ENCODE measurements around the gene UBL4A.

Gene UBL4A

GRCh38 chrX:154508384-154508745 is 21.9 kb upstream of the UBL4A start:
- 93% methylated on average over 10 of the region's 13 CpGs for WGBS (ENCODE audit: insufficient coverage)
- Histone ChIP-seq H3K9me3 (ENCODE audit: control extremely low read depth in 1 of 5, control insufficient read depth in 4 of 5, insufficient read depth in 2 of 5, low read depth in 1 of 5, low read length in 4 of 5) (peaks cover 0 to 13% (median 0%) of the 10 kb centered on the region in 5 experiments), H3K4me3 (ENCODE audit: control insufficient read depth in 1 of 7, extremely low read depth in 1 of 7, insufficient read depth in 4 of 7, low read depth in 2 of 7, low read length in 6 of 7) (no peak overlapping the region), H3K27me3 (replicated peaks in 2 of 5; ENCODE audit: control insufficient read depth in 4 of 5, insufficient read depth in 5 of 5, low read length in 4 of 5) (peaks cover 0 to 14% (median 0%) of the 10 kb centered on the region in 5 experiments), H3K27ac (ENCODE audit: insufficient read depth in 1 of 2, low read depth in 1 of 2, low read length in 2 of 2, poor library complexity in 1 of 2, severe bottlenecking in 2 of 2) (no peak overlapping the region), H3K36me3 (ENCODE audit: control insufficient read depth in 4 of 4, insufficient read depth in 4 of 4, low read length in 3 of 4) (peaks cover 0 to 41% (median 9%) of the 10 kb centered on the region in 4 experiments), H3K4me1 (ENCODE audit: control extremely low read depth in 1 of 4, control insufficient read depth in 4 of 4, insufficient read depth in 4 of 4, low read length in 3 of 4) (peaks cover 0 to 18% (median 3%) of the 10 kb centered on the region in 4 experiments)
- ChIA-PET POLR2A (no interaction called here), CTCF (interaction anchor here (1.4 kb wide), 1 partner anchor 18 kb away, joined by 4 read pairs; no protein-coding TSS in a partner anchor)
- no peak for DNase-seq

GRCh38 chrX:154507673-154508383 is 21.4 kb upstream of the UBL4A start:
- no peak overlapping the region for H3K27ac ChIP-seq (ENCODE audit: insufficient read depth in 1 of 2, low read depth in 1 of 2, low read length in 2 of 2, poor library complexity in 1 of 2, severe bottlenecking in 2 of 2)
- H3K27me3 ChIP-seq (replicated peaks in 2 of 5; ENCODE audit: control insufficient read depth in 4 of 5, insufficient read depth in 5 of 5, low read length in 4 of 5) = peaks cover 0 to 14% (median 0%) of the 10 kb centered on the region in 5 experiments
- peaks cover 0 to 41% (median 9%) of the 10 kb centered on the region in 4 experiments for H3K36me3 ChIP-seq (ENCODE audit: control insufficient read depth in 4 of 4, insufficient read depth in 4 of 4, low read length in 3 of 4)
- CTCF ChIA-PET = interaction anchor here (0.8 to 1.4 kb wide), 2 partner anchors 19 kb away, joined by 4 read pairs; no protein-coding TSS in a partner anchor
- POLR2A ChIA-PET = no interaction called here
- H3K4me1 ChIP-seq (ENCODE audit: control extremely low read depth in 1 of 4, control insufficient read depth in 4 of 4, insufficient read depth in 4 of 4, low read length in 3 of 4) = peaks cover 0 to 16% (median 3%) of the 10 kb centered on the region in 4 experiments
- DNase-seq = no peak
- WGBS (ENCODE audit: insufficient coverage) = 91% methylated on average over 23 of the region's 24 CpGs
- H3K4me3 ChIP-seq (ENCODE audit: control insufficient read depth in 1 of 7, extremely low read depth in 1 of 7, insufficient read depth in 4 of 7, low read depth in 2 of 7, low read length in 6 of 7) = no peak overlapping the region
- peaks cover 0 to 13% (median 0%) of the 10 kb centered on the region in 5 experiments for H3K9me3 ChIP-seq (ENCODE audit: control extremely low read depth in 1 of 5, control insufficient read depth in 4 of 5, insufficient read depth in 2 of 5, low read depth in 1 of 5, low read length in 4 of 5)

GRCh38 chrX:154506483-154507332 is 20.3 kb upstream of the UBL4A start:
- H3K36me3 ChIP-seq (ENCODE audit: control insufficient read depth in 4 of 4, insufficient read depth in 4 of 4, low read length in 3 of 4) = peaks cover 0 to 41% (median 9%) of the 10 kb centered on the region in 4 experiments
- H3K27ac ChIP-seq (ENCODE audit: insufficient read depth in 1 of 2, low read depth in 1 of 2, low read length in 2 of 2, poor library complexity in 1 of 2, severe bottlenecking in 2 of 2) = no peak overlapping the region
- H3K27me3 ChIP-seq (replicated peaks in 2 of 5; ENCODE audit: control insufficient read depth in 4 of 5, insufficient read depth in 5 of 5, low read length in 4 of 5) = peaks cover 0 to 14% (median 0%) of the 10 kb centered on the region in 5 experiments
- peaks cover 0 to 8% (median 3%) of the 10 kb centered on the region in 4 experiments for H3K4me1 ChIP-seq (ENCODE audit: control extremely low read depth in 1 of 4, control insufficient read depth in 4 of 4, insufficient read depth in 4 of 4, low read length in 3 of 4)
- CTCF ChIA-PET = interaction anchor here (0.8 kb wide), 1 partner anchor 20 kb away, joined by 4 read pairs; no protein-coding TSS in a partner anchor
- H3K9me3 ChIP-seq (ENCODE audit: control extremely low read depth in 1 of 5, control insufficient read depth in 4 of 5, insufficient read depth in 2 of 5, low read depth in 1 of 5, low read length in 4 of 5) = peaks cover 0 to 13% (median 0%) of the 10 kb centered on the region in 5 experiments
- DNase-seq = no peak
- no peak overlapping the region for H3K4me3 ChIP-seq (ENCODE audit: control insufficient read depth in 1 of 7, extremely low read depth in 1 of 7, insufficient read depth in 4 of 7, low read depth in 2 of 7, low read length in 6 of 7)
- POLR2A ChIA-PET = no interaction called here
- WGBS (ENCODE audit: insufficient coverage) = 95% methylated on average over 32 of the region's 37 CpGs

GRCh38 chrX:154505734-154506133 is 19.3 kb upstream of the UBL4A start:
- Histone ChIP-seq H3K4me3 (ENCODE audit: control insufficient read depth in 1 of 7, extremely low read depth in 1 of 7, insufficient read depth in 4 of 7, low read depth in 2 of 7, low read length in 6 of 7) (no peak overlapping the region), H3K27ac (ENCODE audit: insufficient read depth in 1 of 2, low read depth in 1 of 2, low read length in 2 of 2, poor library complexity in 1 of 2, severe bottlenecking in 2 of 2) (no peak overlapping the region), H3K9me3 (ENCODE audit: control extremely low read depth in 1 of 5, control insufficient read depth in 4 of 5, insufficient read depth in 2 of 5, low read depth in 1 of 5, low read length in 4 of 5) (peaks cover 0 to 13% (median 0%) of the 10 kb centered on the region in 5 experiments), H3K27me3 (replicated peaks in 2 of 5; ENCODE audit: control insufficient read depth in 4 of 5, insufficient read depth in 5 of 5, low read length in 4 of 5) (peaks cover 0 to 14% (median 0%) of the 10 kb centered on the region in 5 experiments), H3K4me1 (ENCODE audit: control extremely low read depth in 1 of 4, control insufficient read depth in 4 of 4, insufficient read depth in 4 of 4, low read length in 3 of 4) (no peaks in the 10 kb centered on the region), H3K36me3 (ENCODE audit: control insufficient read depth in 4 of 4, insufficient read depth in 4 of 4, low read length in 3 of 4) (peaks cover 0 to 41% (median 9%) of the 10 kb centered on the region in 4 experiments)
- POLR2A ChIA-PET = no interaction called here
- WGBS (ENCODE audit: insufficient coverage) = 93% methylated on average over 10 of the region's 12 CpGs
- CTCF ChIA-PET = no interaction called here
- no peak for DNase-seq

GRCh38 chrX:154502989-154503388 is 16.6 kb upstream of the UBL4A start:
- no peaks in the 10 kb centered on the region for H3K4me1 ChIP-seq (ENCODE audit: control extremely low read depth in 1 of 4, control insufficient read depth in 4 of 4, insufficient read depth in 4 of 4, low read length in 3 of 4)
- H3K4me3 ChIP-seq (ENCODE audit: control insufficient read depth in 1 of 7, extremely low read depth in 1 of 7, insufficient read depth in 4 of 7, low read depth in 2 of 7, low read length in 6 of 7) = no peak overlapping the region
- no peak overlapping the region for H3K27ac ChIP-seq (ENCODE audit: insufficient read depth in 1 of 2, low read depth in 1 of 2, low read length in 2 of 2, poor library complexity in 1 of 2, severe bottlenecking in 2 of 2)
- peaks cover 0 to 25% (median 5%) of the 10 kb centered on the region in 4 experiments for H3K36me3 ChIP-seq (ENCODE audit: control insufficient read depth in 4 of 4, insufficient read depth in 4 of 4, low read length in 3 of 4)
- WGBS (ENCODE audit: insufficient coverage) = 83% methylated on average over 2 of the region's 3 CpGs
- H3K9me3 ChIP-seq (ENCODE audit: control extremely low read depth in 1 of 5, control insufficient read depth in 4 of 5, insufficient read depth in 2 of 5, low read depth in 1 of 5, low read length in 4 of 5) = peaks cover 0 to 2% (median 0%) of the 10 kb centered on the region in 5 experiments
- ChIA-PET CTCF (no interaction called here), POLR2A (no interaction called here)
- peaks cover 0 to 14% (median 0%) of the 10 kb centered on the region in 5 experiments for H3K27me3 ChIP-seq (replicated peaks in 2 of 5; ENCODE audit: control insufficient read depth in 4 of 5, insufficient read depth in 5 of 5, low read length in 4 of 5)
- DNase-seq = no peak

- CTCF ChIA-PET = interaction anchor here (0.9 to 1.5 kb wide), 2 partner anchors 13 to 25 kb away, joined by 3 read pairs; no protein-coding TSS in a partner anchor
- no peak overlapping the region for H3K4me3 ChIP-seq (ENCODE audit: control insufficient read depth in 1 of 7, extremely low read depth in 1 of 7, insufficient read depth in 4 of 7, low read depth in 2 of 7, low read length in 6 of 7)
- peaks cover 0 to 14% (median 0%) of the 10 kb centered on the region in 5 experiments for H3K27me3 ChIP-seq (replicated peaks in 2 of 5; ENCODE audit: control insufficient read depth in 4 of 5, insufficient read depth in 5 of 5, low read length in 4 of 5)
- no peak for DNase-seq
- peaks cover 0 to 17% (median under 1%) of the 10 kb centered on the region in 4 experiments for H3K36me3 ChIP-seq (ENCODE audit: control insufficient read depth in 4 of 4, insufficient read depth in 4 of 4, low read length in 3 of 4)
- POLR2A ChIA-PET = no interaction called here
- H3K4me1 ChIP-seq (ENCODE audit: control extremely low read depth in 1 of 4, control insufficient read depth in 4 of 4, insufficient read depth in 4 of 4, low read length in 3 of 4) = no peaks in the 10 kb centered on the region
- no peak overlapping the region for H3K27ac ChIP-seq (ENCODE audit: insufficient read depth in 1 of 2, low read depth in 1 of 2, low read length in 2 of 2, poor library complexity in 1 of 2, severe bottlenecking in 2 of 2)
- H3K9me3 ChIP-seq (ENCODE audit: control extremely low read depth in 1 of 5, control insufficient read depth in 4 of 5, insufficient read depth in 2 of 5, low read depth in 1 of 5, low read length in 4 of 5) = no peaks in the 10 kb centered on the region
- WGBS (ENCODE audit: insufficient coverage) = 83% methylated on average over 7 of the region's 8 CpGs
Observed at GRCh38 chrX:154502098-154502497, 15.7 kb upstream of the UBL4A start.
